ENCODE results near the gene NXF1. TPM values are rescaled to one million over a fixed set of nuclear protein-coding genes. Genes with fewer than 3 reads are reported as not detected.

The NXF1 gene
- total and polyA plus RNA-seq, 2 of the 13 experiments (the other 11 are each of a cell fraction or from before 2014, with no cell fraction given): 30.4 to 30.9 TPM

DNA sequence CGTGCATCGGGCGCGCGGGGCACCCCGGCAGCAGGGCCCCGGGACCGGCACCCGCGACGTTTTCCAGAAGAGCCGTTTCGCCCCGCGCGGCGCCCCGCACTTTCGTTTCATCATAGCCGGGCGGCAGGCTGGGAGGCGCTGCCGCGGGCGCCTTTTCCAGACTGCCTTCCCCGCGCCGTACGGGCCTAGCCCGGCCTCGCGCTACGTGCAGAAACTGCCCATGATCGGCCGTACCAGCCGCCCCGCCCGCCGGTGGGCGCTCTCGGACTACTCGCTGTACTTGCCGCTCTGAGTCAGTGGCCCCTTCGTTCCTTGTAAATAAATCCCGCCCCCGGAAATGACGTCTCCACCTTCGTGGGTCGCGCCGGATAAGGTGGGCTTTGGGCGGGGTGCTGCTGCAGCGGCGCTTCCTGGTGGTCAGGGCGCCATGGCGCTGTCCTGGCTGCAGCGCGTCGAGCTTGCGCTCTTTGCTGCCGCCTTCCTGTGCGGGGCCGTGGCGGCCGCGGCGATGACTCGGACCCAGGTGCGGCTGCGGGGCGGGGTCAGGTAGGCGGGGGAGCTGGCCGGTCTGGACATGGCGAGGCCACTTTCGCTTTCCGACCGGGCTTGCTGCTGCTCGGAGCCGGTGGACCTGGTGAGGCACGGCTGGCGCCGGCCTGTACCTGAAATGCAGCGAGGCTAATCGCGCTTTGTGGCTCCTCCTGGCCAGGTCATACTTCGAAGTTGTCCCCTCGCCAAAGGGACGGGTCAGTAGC lies 18.1 kb downstream of the NXF1 start, which contains the start of gene TMEM179B (continued):
- peak; percentile 83 for TF ChIP-seq ZNF609 (CRISPR knock-in tag; IDR thresholded peaks at IDR 0.05; ENCODE audit: borderline replicate concordance)
- TF ChIP-seq BRD4 (CRISPR knock-in tag; IDR thresholded peaks at IDR 0.05): peak; percentile 95
- TF ChIP-seq, protein P1, sequence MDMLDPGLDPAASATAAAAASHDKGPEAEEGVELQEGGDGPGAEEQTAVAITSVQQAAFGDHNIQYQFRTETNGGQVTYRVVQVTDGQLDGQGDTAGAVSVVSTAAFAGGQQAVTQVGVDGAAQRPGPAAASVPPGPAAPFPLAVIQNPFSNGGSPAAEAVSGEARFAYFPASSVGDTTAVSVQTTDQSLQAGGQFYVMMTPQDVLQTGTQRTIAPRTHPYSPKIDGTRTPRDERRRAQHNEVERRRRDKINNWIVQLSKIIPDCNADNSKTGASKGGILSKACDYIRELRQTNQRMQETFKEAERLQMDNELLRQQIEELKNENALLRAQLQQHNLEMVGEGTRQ (IDR thresholded peaks at IDR 0.05; ENCODE audit: low read depth, low read length): no peak
- TF ChIP-seq, protein P1 (CRISPR knock-in tag; IDR thresholded peaks at IDR 0.05; ENCODE audit: borderline replicate concordance): no peak
- TF ChIP-seq ZNF558 (CRISPR knock-in tag; IDR thresholded peaks at IDR 0.05; ENCODE audit: borderline replicate concordance): no peak
- no peak for TF ChIP-seq MLX (CRISPR knock-in tag; IDR thresholded peaks at IDR 0.05)
- TF ChIP-seq, protein P2, sequence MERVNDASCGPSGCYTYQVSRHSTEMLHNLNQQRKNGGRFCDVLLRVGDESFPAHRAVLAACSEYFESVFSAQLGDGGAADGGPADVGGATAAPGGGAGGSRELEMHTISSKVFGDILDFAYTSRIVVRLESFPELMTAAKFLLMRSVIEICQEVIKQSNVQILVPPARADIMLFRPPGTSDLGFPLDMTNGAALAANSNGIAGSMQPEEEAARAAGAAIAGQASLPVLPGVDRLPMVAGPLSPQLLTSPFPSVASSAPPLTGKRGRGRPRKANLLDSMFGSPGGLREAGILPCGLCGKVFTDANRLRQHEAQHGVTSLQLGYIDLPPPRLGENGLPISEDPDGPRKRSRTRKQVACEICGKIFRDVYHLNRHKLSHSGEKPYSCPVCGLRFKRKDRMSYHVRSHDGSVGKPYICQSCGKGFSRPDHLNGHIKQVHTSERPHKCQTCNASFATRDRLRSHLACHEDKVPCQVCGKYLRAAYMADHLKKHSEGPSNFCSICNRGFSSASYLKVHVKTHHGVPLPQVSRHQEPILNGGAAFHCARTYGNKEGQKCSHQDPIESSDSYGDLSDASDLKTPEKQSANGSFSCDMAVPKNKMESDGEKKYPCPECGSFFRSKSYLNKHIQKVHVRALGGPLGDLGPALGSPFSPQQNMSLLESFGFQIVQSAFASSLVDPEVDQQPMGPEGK (CRISPR knock-in tag; IDR thresholded peaks at IDR 0.05): peak; percentile 66
- no peak; the same call in 1 of the 2 replicates for TF ChIP-seq TFE3 (CRISPR knock-in tag; IDR thresholded peaks at IDR 0.05)
- no peak for TF ChIP-seq POLR2AphosphoS2 (IDR thresholded peaks at IDR 0.05; ENCODE audit: low read depth, low read length)
- no peak for TF ChIP-seq REL (CRISPR knock-in tag; conservative IDR thresholded peaks at IDR 0.05)
- TF ChIP-seq BRCA1 (CRISPR knock-in tag; IDR thresholded peaks at IDR 0.05): peak; percentile 75; the same call in 1 of the 2 replicates
- TF ChIP-seq TARDBP (CRISPR knock-in tag; IDR thresholded peaks at IDR 0.05): peak; percentile 93
- TF ChIP-seq, protein P3, sequence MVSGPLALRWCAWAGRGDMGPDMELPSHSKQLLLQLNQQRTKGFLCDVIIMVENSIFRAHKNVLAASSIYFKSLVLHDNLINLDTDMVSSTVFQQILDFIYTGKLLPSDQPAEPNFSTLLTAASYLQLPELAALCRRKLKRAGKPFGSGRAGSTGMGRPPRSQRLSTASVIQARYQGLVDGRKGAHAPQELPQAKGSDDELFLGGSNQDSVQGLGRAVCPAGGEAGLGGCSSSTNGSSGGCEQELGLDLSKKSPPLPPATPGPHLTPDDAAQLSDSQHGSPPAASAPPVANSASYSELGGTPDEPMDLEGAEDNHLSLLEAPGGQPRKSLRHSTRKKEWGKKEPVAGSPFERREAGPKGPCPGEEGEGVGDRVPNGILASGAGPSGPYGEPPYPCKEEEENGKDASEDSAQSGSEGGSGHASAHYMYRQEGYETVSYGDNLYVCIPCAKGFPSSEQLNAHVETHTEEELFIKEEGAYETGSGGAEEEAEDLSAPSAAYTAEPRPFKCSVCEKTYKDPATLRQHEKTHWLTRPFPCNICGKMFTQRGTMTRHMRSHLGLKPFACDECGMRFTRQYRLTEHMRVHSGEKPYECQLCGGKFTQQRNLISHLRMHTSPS (CRISPR knock-in tag; IDR thresholded peaks at IDR 0.05; ENCODE audit: low read depth): no peak; the same call in 1 of the 2 replicates
- no peak for TF ChIP-seq ZNF292 (CRISPR knock-in tag; IDR thresholded peaks at IDR 0.05; ENCODE audit: borderline replicate concordance, low read depth)
